K562 (cell line): Measurements from ENCODE around the gene ADI1. TPM values are rescaled to one million over a fixed set of nuclear protein-coding genes. Genes with fewer than 3 reads are reported as not detected.

Experiments used
- CBFA2T3 ChIP-seq: fragments of 450-650 bp; IDR thresholded peaks from 2 replicates; pipeline ENCODE4 v1.6.1; 2017
- EWSR1 ChIP-seq: fragments of 450-650 bp; IDR thresholded peaks from 2 replicates; pipeline ENCODE4 v1.6.1; 2018; ENCODE audit warnings: borderline replicate concordance, mild to moderate bottlenecking, low read depth, moderate library complexity; ENCODE audit not compliant: partially characterized antibody
- HDAC8 ChIP-seq: fragments of 450-650 bp; IDR thresholded peaks from 2 replicates; pipeline ENCODE4 v1.6.1; 2016; ENCODE audit warnings: mild to moderate bottlenecking, missing genetic modification characterization, moderate library complexity, missing compliant biosample characterization
- HLTF ChIP-seq: fragments of 450-650 bp; IDR thresholded peaks from 2 replicates; pipeline ENCODE4 v1.6.1; 2016
- IFI16 ChIP-seq: fragments of 250-450 bp; sonication (Bioruptor Pico); IDR thresholded peaks from 2 replicates; pipeline ENCODE4 v2.1.2; 2022; ENCODE audit warnings: mild to moderate bottlenecking, inconsistent platforms
- JUNB ChIP-seq: fragments of 450-650 bp; formaldehyde crosslinking; conservative IDR thresholded peaks from 2 replicates; pipeline ENCODE4 v1.4.0; 2020; ENCODE audit warnings: mild to moderate bottlenecking
- LEF1 ChIP-seq: fragments of 450-650 bp; IDR thresholded peaks from 2 replicates; pipeline ENCODE4 v1.6.1; 2016; ENCODE audit warnings: mild to moderate bottlenecking
- MCM3 ChIP-seq: fragments of 450-650 bp; IDR thresholded peaks from 2 replicates; pipeline ENCODE4 v1.6.1; 2016
- NR0B1 ChIP-seq: fragments of 450-650 bp; IDR thresholded peaks from one replicate; pipeline ENCODE4 v1.6.1; 2018; ENCODE audit warnings: mild to moderate bottlenecking, moderate library complexity; ENCODE audit not compliant: partially characterized antibody
- PPARD ChIP-seq: fragments of 250-450 bp; sonication (Bioruptor Pico); IDR thresholded peaks from 2 replicates; pipeline ENCODE4 v1.8.0; 2022; ENCODE audit warnings: inconsistent platforms, mild to moderate bottlenecking, moderate library complexity
- SMARCC2 ChIP-seq: fragments of 450-650 bp; IDR thresholded peaks from 2 replicates; pipeline ENCODE4 v1.6.1; 2017; ENCODE audit warnings: antibody characterized with exemption, moderate library complexity, mild to moderate bottlenecking, low read depth
- SRSF1 ChIP-seq: fragments of 200-400 bp; formaldehyde crosslinking; IDR thresholded peaks from 2 replicates; pipeline ENCODE4 v1.6.1; 2017; ENCODE audit warnings: mild to moderate bottlenecking, low read depth, low read length, moderate library complexity
- STAT5B ChIP-seq: fragments of 250-450 bp; sonication (Bioruptor Pico); IDR thresholded peaks from 2 replicates; pipeline ENCODE4 v1.8.0; 2021; ENCODE audit warnings: mild to moderate bottlenecking, inconsistent platforms
- TEAD1 ChIP-seq, 2 experiments: fragments of 450-650 bp in 1 of 2; sonication (generic) in 1 of 2; formaldehyde crosslinking; IDR thresholded peaks; 2 replicates each; pipeline versions ENCODE4 v1.4.0 to v1.8.0; 2020 to 2022; ENCODE audit warnings: mild to moderate bottlenecking in 2 of 2, missing genetic modification reagents in 1 of 2
- TEAD2 ChIP-seq: fragments of 450-650 bp; IDR thresholded peaks from 2 replicates; pipeline ENCODE4 v1.6.1; 2016; ENCODE audit warnings: missing genetic modification characterization, control low read depth, missing compliant biosample characterization
- ZNF586 ChIP-seq: fragments of 450-650 bp; formaldehyde crosslinking; conservative IDR thresholded peaks from 2 replicates; pipeline ENCODE4 v1.4.0; 2020; ENCODE audit warnings: mild to moderate bottlenecking, moderate library complexity
- polyA plus RNA-seq, 8 experiments: library from polyadenylated mRNA; depleted of rRNA in 4 of 8; stranded (reverse) in 5 of 8; unstranded in 3 of 8; fragments of >200 nt; fragmentation: Nextera tagmentation in 2 of 8; fragmentation: Illumina TruSeq in 1 of 8; extraction: Ambion mirVana in 2 of 8; extraction: Trizol in 1 of 8; gene quantifications; 2 replicates each; pipeline versions ENCODE4 v1.2.1 to v1.2.3, GENCODE V29; 2011 to 2014; ENCODE audit warnings: inconsistent platforms in 1 of 8, missing spikeins in 1 of 8
- total RNA-seq, 7 experiments: library from RNA; depleted of rRNA in 6 of 7; stranded (reverse); fragments of >200 nt in 6 of 7; fragmentation: Illumina TruSeq in 2 of 7; extraction: Trizol in 2 of 7; gene quantifications; 2 replicates each; pipeline versions ENCODE4 v1.2.1 to v1.2.3, GENCODE V29; 2011 to 2021; ENCODE audit warnings: low replicate concordance in 1 of 7
- TF ChIP-seq, protein P1 (sequence below): fragments of 250-450 bp; sonication (Bioruptor Pico); IDR thresholded peaks from 2 replicates; pipeline ENCODE4 v1.4.0; 2020
- TF ChIP-seq, protein P2 (sequence below): fragments of 250-450 bp; sonication (Bioruptor Pico); IDR thresholded peaks from 2 replicates; pipeline ENCODE4 v1.4.0; 2020; ENCODE audit warnings: mild to moderate bottlenecking, moderate library complexity

ADI1 gene
- total and polyA plus RNA-seq, 9 of the 15 experiments (the other 6 are each of a cell fraction or from before 2014, with no cell fraction given) = 6.1 to 51.0 (median 27.1) TPM

DNA sequence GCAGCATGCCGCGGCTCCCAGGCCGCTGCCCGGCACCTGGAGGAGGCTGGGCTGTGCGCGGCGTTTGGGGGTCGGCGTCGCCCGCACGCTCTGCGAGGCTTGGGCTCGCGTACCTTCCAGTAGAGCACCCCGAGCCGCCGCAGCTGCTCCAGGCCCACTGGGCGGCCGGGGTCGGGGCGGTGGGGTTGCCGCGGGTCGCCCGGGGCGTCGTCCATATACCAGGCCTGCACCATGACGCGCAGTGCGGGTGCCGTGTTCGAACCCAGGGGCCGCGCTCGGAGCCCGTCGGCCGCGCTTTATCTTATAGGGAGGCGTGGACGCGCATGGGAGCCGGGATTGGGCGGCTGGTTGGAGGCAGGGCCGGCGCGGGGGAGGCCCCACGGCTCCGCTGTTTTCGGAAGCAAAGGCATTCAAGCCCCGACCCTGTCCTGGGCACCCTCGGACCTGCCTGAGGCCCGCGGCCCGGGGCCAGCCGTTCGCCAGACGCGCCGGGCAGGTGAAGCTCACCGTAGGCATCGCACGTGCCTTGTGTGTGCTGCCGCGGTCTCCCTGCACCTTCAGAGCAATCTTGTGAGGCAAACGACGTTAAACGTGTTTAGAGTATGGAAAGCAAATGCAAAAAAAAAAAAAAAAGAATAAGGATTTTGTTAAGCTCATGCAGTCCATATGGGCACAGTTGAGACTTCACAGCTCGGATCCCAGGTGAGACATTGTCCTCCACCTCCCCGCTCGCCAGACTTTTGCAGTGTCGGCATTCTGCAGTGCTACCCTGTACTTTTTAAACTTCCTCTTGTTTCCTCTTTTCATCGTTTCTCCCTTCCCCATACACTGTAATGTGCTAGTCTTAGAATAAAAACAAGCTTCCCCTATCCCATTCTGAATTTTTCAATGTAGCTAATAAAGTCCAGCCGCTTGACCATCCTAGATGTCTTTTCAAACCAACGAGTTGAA, at the start of gene ADI1 (continued):
- TF ChIP-seq NR0B1 = no peak
- no peak; the same call in 1 of the 2 replicates for TF ChIP-seq JUNB (CRISPR knock-in tag)
- TF ChIP-seq MCM3 = no peak
- no peak for TF ChIP-seq STAT5B
- TF ChIP-seq, protein P1, sequence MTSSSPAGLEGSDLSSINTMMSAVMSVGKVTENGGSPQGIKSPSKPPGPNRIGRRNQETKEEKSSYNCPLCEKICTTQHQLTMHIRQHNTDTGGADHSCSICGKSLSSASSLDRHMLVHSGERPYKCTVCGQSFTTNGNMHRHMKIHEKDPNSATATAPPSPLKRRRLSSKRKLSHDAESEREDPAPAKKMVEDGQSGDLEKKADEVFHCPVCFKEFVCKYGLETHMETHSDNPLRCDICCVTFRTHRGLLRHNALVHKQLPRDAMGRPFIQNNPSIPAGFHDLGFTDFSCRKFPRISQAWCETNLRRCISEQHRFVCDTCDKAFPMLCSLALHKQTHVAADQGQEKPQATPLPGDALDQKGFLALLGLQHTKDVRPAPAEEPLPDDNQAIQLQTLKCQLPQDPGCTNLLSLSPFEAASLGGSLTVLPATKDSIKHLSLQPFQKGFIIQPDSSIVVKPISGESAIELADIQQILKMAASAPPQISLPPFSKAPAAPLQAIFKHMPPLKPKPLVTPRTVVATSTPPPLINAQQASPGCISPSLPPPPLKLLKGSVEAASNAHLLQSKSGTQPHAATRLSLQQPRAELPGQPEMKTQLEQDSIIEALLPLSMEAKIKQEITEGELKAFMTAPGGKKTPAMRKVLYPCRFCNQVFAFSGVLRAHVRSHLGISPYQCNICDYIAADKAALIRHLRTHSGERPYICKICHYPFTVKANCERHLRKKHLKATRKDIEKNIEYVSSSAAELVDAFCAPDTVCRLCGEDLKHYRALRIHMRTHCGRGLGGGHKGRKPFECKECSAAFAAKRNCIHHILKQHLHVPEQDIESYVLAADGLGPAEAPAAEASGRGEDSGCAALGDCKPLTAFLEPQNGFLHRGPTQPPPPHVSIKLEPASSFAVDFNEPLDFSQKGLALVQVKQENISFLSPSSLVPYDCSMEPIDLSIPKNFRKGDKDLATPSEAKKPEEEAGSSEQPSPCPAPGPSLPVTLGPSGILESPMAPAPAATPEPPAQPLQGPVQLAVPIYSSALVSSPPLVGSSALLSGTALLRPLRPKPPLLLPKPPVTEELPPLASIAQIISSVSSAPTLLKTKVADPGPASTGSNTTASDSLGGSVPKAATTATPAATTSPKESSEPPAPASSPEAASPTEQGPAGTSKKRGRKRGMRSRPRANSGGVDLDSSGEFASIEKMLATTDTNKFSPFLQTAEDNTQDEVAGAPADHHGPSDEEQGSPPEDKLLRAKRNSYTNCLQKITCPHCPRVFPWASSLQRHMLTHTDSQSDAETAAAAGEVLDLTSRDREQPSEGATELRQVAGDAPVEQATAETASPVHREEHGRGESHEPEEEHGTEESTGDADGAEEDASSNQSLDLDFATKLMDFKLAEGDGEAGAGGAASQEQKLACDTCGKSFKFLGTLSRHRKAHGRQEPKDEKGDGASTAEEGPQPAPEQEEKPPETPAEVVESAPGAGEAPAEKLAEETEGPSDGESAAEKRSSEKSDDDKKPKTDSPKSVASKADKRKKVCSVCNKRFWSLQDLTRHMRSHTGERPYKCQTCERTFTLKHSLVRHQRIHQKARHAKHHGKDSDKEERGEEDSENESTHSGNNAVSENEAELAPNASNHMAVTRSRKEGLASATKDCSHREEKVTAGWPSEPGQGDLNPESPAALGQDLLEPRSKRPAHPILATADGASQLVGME = peak; percentile 24; the same call in 1 of the 2 replicates
- TF ChIP-seq CBFA2T3 = no peak
- TF ChIP-seq, protein P2, sequence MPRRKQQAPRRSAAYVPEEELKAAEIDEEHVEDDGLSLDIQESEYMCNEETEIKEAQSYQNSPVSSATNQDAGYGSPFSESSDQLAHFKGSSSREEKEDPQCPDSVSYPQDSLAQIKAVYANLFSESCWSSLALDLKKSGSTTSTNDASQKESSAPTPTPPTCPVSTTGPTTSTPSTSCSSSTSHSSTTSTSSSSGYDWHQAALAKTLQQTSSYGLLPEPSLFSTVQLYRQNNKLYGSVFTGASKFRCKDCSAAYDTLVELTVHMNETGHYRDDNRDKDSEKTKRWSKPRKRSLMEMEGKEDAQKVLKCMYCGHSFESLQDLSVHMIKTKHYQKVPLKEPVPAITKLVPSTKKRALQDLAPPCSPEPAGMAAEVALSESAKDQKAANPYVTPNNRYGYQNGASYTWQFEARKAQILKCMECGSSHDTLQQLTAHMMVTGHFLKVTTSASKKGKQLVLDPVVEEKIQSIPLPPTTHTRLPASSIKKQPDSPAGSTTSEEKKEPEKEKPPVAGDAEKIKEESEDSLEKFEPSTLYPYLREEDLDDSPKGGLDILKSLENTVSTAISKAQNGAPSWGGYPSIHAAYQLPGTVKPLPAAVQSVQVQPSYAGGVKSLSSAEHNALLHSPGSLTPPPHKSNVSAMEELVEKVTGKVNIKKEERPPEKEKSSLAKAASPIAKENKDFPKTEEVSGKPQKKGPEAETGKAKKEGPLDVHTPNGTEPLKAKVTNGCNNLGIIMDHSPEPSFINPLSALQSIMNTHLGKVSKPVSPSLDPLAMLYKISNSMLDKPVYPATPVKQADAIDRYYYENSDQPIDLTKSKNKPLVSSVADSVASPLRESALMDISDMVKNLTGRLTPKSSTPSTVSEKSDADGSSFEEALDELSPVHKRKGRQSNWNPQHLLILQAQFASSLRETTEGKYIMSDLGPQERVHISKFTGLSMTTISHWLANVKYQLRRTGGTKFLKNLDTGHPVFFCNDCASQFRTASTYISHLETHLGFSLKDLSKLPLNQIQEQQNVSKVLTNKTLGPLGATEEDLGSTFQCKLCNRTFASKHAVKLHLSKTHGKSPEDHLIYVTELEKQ (CRISPR knock-in tag) = no peak
- peak; percentile 51; the same call in 1 of the 2 replicates for TF ChIP-seq ZNF586 (CRISPR knock-in tag)
- TF ChIP-seq EWSR1 = no peak
- TF ChIP-seq SMARCC2 = no peak
- no peak for TF ChIP-seq LEF1
- no peak; the same call in 1 of the 2 replicates for TF ChIP-seq HLTF
- TF ChIP-seq HDAC8 (tag) = no peak
- no peak for TF ChIP-seq TEAD2 (tag)
- TF ChIP-seq SRSF1 = no peak
- TF ChIP-seq IFI16 = 0 out of 2 replicates have a peak, but pooled peaks have one; percentile 9
- TF ChIP-seq TEAD1 (CRISPR knock-in tag; IDR thresholded peaks at IDR 0.05) = no peak
- TF ChIP-seq PPARD (CRISPR knock-in tag) = no peak
